Measurements from ENCODE around the gene FAM13C.

DNA sequence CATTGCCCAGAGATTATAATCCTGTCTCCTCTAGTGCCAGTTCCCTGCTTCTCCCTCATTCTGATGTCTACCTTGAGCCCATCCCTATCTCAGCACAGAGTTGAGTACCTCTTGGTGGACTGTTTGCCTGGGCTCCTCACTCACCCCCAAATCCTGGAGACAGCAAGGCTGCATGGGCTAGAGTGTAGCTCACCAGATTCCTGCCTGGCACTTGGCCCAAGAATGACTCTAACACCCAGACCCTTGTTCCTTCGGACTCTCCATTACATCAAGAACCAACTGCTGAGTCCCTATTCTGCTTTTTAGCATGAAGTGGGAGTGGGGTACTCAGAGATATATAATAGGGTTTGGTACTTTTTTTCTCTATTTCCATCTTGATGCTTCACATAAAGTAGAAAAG, 22.1 kb downstream of the FAM13C start:
- TF ChIP-seq, protein P1, sequence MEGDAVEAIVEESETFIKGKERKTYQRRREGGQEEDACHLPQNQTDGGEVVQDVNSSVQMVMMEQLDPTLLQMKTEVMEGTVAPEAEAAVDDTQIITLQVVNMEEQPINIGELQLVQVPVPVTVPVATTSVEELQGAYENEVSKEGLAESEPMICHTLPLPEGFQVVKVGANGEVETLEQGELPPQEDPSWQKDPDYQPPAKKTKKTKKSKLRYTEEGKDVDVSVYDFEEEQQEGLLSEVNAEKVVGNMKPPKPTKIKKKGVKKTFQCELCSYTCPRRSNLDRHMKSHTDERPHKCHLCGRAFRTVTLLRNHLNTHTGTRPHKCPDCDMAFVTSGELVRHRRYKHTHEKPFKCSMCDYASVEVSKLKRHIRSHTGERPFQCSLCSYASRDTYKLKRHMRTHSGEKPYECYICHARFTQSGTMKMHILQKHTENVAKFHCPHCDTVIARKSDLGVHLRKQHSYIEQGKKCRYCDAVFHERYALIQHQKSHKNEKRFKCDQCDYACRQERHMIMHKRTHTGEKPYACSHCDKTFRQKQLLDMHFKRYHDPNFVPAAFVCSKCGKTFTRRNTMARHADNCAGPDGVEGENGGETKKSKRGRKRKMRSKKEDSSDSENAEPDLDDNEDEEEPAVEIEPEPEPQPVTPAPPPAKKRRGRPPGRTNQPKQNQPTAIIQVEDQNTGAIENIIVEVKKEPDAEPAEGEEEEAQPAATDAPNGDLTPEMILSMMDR (IDR thresholded peaks at IDR 0.05) = no peak
- TF ChIP-seq POLR2A (IDR thresholded peaks at IDR 0.05) = no peak
- TF ChIP-seq POLR2AphosphoS5 (IDR thresholded peaks at IDR 0.05) = no peak

Data from prostate gland (tissue), 2 donors.